Measurements from ENCODE around the gene CCDC78.

Gene CCDC78

GRCh38 chr16:766820-767640, 40.8 kb upstream of the CCDC78 start:
- TF ChIP-seq POLR2AphosphoS5 (IDR thresholded peaks at IDR 0.05; ENCODE audit: low read depth): no peak
- TF ChIP-seq SPI1 (IDR thresholded peaks at IDR 0.05; ENCODE audit: borderline replicate concordance, low read depth): no peak
- no peak for TF ChIP-seq CTCF (IDR thresholded peaks at IDR 0.05; ENCODE audit: insufficient read depth, low read length)
- no peak for TF ChIP-seq REST (IDR thresholded peaks at IDR 0.05; ENCODE audit: insufficient replicate concordance, low read depth)
- TF ChIP-seq GABPA (IDR thresholded peaks at IDR 0.05; ENCODE audit: low read depth): no peak
- DNase-seq (ENCODE audit: low read depth in 1 of 2, low spot score in 1 of 2): no peak

GRCh38 chr16:766008-766819, 40.0 kb upstream of the CCDC78 start:
- Histone ChIP-seq H3K27me3 (ENCODE audit: insufficient read depth, poor library complexity, severe bottlenecking) (no peaks in the 10 kb centered on the region), H3K27ac (replicated peaks) (no peak overlapping the region), H3K4me3 (replicated peaks; ENCODE audit: insufficient read depth, low read length) (no peak overlapping the region)
- TF ChIP-seq GABPA (IDR thresholded peaks at IDR 0.05; ENCODE audit: low read depth) (no peak), REST (IDR thresholded peaks at IDR 0.05; ENCODE audit: insufficient replicate concordance, low read depth) (no peak), CTCF (IDR thresholded peaks at IDR 0.05; ENCODE audit: insufficient read depth, low read length) (no peak), SPI1 (IDR thresholded peaks at IDR 0.05; ENCODE audit: borderline replicate concordance, low read depth) (no peak), POLR2AphosphoS5 (IDR thresholded peaks at IDR 0.05; ENCODE audit: low read depth) (no peak)
- DNase-seq (ENCODE audit: low read depth in 1 of 2, low spot score in 1 of 2): no peak

More at GRCh38 chr16:766820-767640, 40.8 kb upstream of the CCDC78 start:
- Histone ChIP-seq H3K27ac (replicated peaks) (no peak overlapping the region), H3K4me3 (replicated peaks; ENCODE audit: insufficient read depth, low read length) (no peak overlapping the region), H3K27me3 (ENCODE audit: insufficient read depth, poor library complexity, severe bottlenecking) (no peaks in the 10 kb centered on the region)

- TF ChIP-seq POLR2AphosphoS5 (IDR thresholded peaks at IDR 0.05; ENCODE audit: low read depth) (no peak), REST (IDR thresholded peaks at IDR 0.05; ENCODE audit: insufficient replicate concordance, low read depth) (no peak), CTCF (IDR thresholded peaks at IDR 0.05; ENCODE audit: insufficient read depth, low read length) (no peak), SPI1 (IDR thresholded peaks at IDR 0.05; ENCODE audit: borderline replicate concordance, low read depth) (no peak), GABPA (IDR thresholded peaks at IDR 0.05; ENCODE audit: low read depth) (no peak)
- no peak for DNase-seq (ENCODE audit: low read depth in 1 of 2, low spot score in 1 of 2)
- no peak overlapping the region for H3K4me3 ChIP-seq (replicated peaks; ENCODE audit: insufficient read depth, low read length)
- no peaks in the 10 kb centered on the region for H3K27me3 ChIP-seq (ENCODE audit: insufficient read depth, poor library complexity, severe bottlenecking)
- no peak overlapping the region for H3K27ac ChIP-seq (replicated peaks)
These were observed 39.2 kb upstream of the CCDC78 start for GRCh38 chr16:765488-765865.

All from HL-60 (cell line).